Activated T-helper 9 cell treated with anti-CD3 and anti-CD28 coated beads, Interleukin-2, amount 50 U/mL, for 16 hours (primary cell): Measurements from ENCODE around the gene CLIC3.

ENCODE experiments used
- DNase-seq: peaks from one replicate; pipeline ENCODE4 v3.0.0-alpha.2; 2020; ENCODE audit warnings: low read depth

The CLIC3 gene

GRCh38 chr9:136964171-136964689 is 32.1 kb downstream of the CLIC3 start:
- DNase-seq, result no peak

GRCh38 chr9:136963751-136964150 is 32.6 kb downstream of the CLIC3 start:
- DNase-seq, result no peak

- no peak for DNase-seq
Observed at GRCh38 chr9:136963341-136963740, 33.0 kb downstream of the CLIC3 start.

- DNase-seq, result no peak
Observed at GRCh38 chr9:136962701-136963248, 33.6 kb downstream of the CLIC3 start.

- DNase-seq, result no peak
Observed at GRCh38 chr9:136962163-136962562, 34.2 kb downstream of the CLIC3 start.

GRCh38 chr9:136961279-136962065 is 34.9 kb downstream of the CLIC3 start:
- no peak for DNase-seq

GRCh38 chr9:136960938-136961275 is 35.5 kb downstream of the CLIC3 start:
- no peak for DNase-seq

- DNase-seq, result no peak
Observed at GRCh38 chr9:136960212-136960937, 36.0 kb downstream of the CLIC3 start.

GRCh38 chr9:136958898-136959850 is 37.2 kb downstream of the CLIC3 start:
- DNase-seq, result no peak

- DNase-seq, result no peak
Observed at GRCh38 chr9:136958473-136958872, 37.9 kb downstream of the CLIC3 start.

GRCh38 chr9:136957901-136958300 is 38.5 kb downstream of the CLIC3 start:
- DNase-seq, result no peak

GRCh38 chr9:136957461-136957860 is 38.9 kb downstream of the CLIC3 start:
- DNase-seq, result no peak

- no peak for DNase-seq
Observed at GRCh38 chr9:136956604-136957003, 39.8 kb downstream of the CLIC3 start.

GRCh38 chr9:136955943-136956335 is 40.4 kb downstream of the CLIC3 start:
- no peak for DNase-seq

GRCh38 chr9:136955202-136955942 is 41.0 kb downstream of the CLIC3 start:
- no peak for DNase-seq

- DNase-seq, result no peak
Observed at GRCh38 chr9:136954270-136955083, 41.9 kb downstream of the CLIC3 start.

- DNase-seq, result no peak
Observed at GRCh38 chr9:136953771-136954269, 42.5 kb downstream of the CLIC3 start.

GRCh38 chr9:136952876-136953770 is 43.2 kb downstream of the CLIC3 start:
- no peak for DNase-seq

GRCh38 chr9:136952321-136952850 is 44.0 kb downstream of the CLIC3 start:
- no peak for DNase-seq
